CD4-positive, alpha-beta T cell treated with Interleukin-2 at 100 ng/mL for 4 hours (primary cell): Measurements from ENCODE around the gene TEX29.

Experiments used
- DNase-seq: peaks from one replicate; pipeline ENCODE4 v3.0.0-alpha.2; 2020; ENCODE audit warnings: low spot score

Gene TEX29

GRCh38 chr13:111322001-111322915, 1.8 kb downstream of the TEX29 start:
- DNase-seq: no peak

- no peak for DNase-seq
Measured at GRCh38 chr13:111322916-111323331, 2.5 kb downstream of the TEX29 start.

DNA sequence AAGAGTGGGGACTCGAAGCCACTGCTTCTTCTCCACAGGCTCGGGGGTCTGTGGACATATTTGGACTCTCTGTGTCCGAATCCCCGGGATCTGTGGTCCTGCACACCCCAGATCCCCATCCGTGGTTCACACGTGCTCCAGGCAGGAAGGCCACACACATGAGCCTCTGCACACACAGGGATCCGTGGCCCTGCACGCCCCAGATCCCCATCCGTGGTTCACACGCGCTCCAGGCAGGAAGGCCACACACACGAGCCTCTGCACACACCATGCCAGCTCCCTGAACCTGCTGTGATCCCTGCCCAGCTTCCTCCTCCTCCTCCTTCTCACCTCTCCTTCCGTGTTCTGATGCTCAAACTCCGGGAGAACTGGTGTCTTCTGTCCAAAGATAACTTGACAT, 3.1 kb downstream of the TEX29 start:
- no peak for DNase-seq

GRCh38 chr13:111323950-111324651, 3.7 kb downstream of the TEX29 start:
- no peak for DNase-seq

DNA sequence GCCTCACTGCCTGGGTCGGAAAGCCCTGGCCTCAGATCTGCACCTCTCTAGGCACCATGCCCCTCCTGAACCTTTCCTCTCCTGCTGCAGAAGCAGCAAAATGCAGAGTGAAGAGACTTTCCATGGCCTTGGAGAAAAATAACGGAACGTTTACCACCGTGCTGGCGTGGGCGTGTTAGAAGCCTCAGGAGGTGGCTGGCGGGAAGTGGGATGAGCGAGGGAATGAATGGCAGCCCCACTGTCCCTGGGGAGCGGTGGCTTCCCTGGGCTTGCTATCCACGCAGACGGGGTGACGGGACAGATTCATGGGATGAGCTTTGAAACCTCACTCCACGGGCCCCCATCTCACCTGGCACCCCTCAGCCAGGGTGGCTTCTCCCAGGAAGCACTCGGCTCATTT, 4.3 kb downstream of the TEX29 start:
- no peak for DNase-seq

DNA sequence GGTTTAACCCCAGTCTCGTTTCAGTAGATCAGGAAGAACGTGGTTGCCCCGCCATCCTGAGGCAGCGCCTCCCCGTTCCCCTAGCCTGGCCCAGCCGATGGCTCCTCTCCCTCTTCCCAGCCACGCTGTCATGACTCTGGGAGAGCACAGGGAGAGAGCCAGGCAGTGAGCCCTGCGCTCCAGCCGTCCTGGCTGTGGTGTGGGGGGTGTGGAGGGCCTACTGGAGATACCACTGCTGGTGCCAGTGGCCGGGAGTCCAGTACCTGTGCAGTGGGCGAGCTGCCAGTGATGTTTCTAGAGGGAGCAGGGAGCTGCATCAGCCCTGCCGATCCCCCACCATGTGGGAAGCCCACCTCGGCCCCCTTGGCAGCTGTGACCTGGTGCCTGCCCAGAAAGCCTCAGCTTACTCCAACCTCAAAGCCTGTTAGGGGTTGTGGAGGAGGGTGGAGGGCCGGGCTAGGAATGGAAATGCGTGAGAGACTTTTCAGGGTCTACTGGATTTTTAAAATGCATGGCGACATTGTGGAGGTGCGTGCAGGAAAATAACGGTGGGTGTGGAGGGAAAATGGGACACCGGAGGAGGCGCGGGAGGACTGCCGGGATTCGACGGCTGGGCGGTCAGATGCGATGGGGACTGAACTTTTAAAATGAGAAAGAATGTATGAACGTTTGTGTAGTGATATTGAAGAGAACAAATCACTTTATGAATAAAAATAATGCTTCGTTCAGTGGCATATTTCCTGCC, 4.9 kb downstream of the TEX29 start:
- DNase-seq: no peak

- DNase-seq: no peak
Measured at GRCh38 chr13:111325941-111326620, 5.6 kb downstream of the TEX29 start.

DNA sequence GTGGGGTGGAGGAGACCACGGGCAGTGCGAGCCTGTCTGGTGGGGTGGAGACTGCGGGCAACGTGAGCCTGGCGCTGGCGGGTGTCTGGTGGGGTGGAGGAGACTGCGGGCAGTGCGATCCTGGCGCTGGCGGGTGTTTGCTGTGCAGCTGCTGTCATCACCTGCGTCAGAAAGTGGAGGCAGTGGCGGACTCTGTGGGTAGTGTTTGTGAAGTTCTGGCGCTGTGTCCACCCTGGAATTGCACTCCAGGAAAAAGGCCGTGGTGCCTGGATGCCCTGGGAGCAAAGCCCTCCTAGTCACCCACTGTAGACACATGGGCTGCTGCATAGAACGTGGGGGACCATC, 6.2 kb downstream of the TEX29 start:
- DNase-seq: no peak

DNA sequence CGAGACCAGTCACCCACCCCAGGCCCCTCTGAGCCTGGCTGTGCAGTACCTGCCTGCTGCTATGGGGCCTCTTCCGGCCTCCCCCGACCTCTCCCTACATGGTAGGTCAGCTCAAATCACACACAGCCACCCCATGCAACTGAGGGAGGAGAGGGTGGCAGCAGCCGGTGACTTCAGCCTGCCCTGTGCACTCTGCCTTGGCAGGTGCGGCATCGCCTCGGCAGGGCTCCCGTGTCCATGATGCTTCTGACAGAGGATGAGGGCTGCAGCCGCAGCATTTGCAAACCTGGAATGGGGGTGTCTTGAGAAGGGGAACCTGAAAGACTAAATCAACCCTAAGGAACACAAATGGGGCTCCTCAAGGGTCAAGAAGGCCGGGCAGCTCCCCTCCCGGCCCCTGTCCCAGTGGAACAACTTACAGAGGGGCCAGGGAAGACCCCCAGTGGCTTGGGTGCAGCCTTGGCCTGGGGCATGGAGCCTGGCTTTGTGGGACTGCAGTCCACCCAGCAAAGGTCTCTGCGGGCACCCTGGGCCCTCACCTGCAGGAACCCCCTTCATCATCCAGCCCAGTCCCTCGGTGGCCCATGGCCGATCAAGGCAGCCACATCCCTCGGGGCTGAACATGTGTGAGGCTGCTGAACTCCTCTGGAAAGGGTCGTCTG, 6.7 kb downstream of the TEX29 start:
- DNase-seq: no peak

GRCh38 chr13:111327730-111328573, 7.5 kb downstream of the TEX29 start:
- no peak for DNase-seq

DNA sequence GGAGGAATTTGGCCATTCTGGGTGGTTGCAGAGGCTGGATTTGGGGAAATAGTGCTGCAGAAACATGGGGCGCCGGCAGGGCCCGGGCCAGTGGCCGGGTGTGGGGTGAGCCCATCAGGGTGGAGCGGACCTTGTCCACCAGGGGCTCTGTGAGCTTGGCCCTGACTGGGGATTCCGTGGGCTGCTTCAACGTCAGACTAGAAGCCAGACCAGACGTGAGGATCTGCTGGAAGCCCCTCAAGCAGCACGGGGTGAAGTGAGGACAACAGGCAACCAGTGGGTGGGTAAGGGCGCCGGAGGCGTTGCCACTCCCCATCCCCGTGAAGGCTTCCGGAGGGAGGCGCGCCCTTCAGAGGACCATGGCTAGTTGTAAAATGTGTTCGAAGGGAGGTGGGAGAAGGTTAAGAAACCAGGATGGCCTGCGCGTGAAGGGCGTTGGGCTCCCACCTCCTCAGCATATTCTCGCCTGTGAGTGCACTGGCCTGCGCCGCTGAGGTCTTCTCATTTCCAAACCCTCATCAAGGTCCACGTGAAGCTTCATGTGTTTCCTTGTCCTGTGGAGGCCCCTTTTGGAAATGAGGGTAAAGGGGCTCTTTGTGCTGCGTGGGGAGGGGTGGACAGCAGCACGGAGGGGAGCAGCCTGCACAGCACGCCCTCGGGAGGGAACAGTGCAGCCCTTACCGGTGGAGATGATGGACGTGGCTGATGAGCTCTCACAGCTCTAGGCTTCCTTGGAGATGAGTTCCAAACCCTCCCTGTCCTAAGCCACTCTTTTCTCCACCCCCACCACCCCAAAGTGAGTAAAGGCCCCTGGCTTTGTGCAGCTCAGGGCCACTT, 8.3 kb downstream of the TEX29 start:
- DNase-seq: no peak

DNA sequence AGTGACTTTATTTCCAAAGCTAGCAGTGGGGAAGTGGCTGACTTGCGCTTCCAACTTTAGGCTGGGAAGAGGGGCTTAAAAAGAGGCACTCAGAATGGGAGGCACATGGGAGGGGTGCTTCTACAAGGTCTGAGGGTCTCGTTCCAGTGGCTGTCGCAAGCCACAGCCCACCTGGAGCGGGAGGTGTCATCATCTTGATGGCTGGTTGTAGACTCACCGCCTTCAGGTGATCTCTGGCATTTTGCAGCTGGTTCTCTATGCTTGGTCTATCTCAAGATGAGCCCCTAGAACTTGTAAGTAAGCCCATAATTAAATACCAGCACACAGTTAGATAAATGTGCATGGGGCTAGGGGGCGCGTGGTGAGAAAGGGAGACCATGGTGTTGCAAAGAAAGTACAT, 9.2 kb downstream of the TEX29 start:
- no peak for DNase-seq

DNA sequence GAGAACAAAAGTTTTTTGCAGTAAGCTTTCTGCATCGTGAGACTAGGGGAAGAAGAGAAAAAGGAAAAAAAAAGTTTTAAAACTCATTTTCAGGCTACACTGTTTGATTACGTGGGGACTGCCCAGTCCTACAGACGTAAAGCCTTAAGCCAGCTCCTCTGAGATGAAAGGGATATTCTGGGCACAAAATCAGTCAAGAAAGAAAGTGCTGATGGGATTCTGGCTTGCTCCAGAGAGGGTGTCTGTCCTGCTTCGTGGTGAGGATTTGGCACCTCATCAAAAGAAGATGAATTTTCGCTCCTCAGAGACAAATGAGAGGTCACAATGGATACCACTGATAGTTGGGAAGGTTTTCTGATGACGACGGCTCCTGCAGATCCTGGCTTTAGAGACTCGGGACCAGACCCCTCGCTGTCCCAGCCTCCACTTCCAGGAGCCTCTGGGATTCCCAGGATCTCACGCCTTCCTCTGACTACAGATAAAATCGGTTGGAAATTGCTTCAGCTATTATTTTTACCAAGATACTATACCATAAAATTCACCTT, 9.7 kb downstream of the TEX29 start:
- DNase-seq: no peak

- no peak for DNase-seq
Measured at GRCh38 chr13:111335298-111335697, 14.9 kb downstream of the TEX29 start.

DNA sequence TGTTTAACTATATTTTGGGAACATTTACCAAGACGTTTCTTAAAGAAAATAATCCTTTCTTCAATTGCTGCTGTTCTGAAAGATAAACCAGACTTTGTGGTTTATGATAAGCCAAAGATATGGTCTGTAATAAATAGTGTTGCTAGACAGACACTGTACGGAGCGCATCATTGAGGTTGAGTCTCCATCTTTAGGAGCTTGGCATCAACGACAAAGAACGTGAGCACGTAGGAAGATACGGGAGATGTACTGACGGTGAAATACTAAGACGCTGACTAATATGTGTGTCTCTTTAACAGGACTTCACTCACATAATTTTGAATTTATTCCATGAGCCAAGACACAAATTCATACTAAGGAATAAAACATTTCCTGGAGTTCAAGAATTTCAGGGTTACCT, 16.2 kb downstream of the TEX29 start:
- no peak for DNase-seq

GRCh38 chr13:111337206-111337605, 16.8 kb downstream of the TEX29 start:
- DNase-seq: no peak

DNA sequence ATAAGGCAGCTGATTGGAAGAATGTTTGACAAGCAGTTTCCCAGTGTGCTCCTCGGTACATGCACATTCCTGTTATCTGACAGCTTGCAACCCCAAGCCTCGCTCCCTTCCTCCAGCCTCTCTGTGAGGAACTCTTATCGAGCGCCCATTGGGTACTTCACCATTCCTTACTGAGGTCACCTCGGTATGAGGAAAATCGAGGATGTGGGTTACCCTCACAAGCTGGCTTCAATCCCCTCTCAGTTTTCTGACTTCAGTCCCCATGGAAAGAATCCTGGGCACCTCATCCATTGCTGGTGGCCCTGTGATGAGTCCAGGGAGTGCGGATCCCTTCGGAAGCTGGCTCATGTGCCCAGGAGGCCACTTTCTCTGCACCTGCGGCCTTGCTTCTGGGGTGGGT, 17.3 kb downstream of the TEX29 start:
- DNase-seq: no peak

DNA sequence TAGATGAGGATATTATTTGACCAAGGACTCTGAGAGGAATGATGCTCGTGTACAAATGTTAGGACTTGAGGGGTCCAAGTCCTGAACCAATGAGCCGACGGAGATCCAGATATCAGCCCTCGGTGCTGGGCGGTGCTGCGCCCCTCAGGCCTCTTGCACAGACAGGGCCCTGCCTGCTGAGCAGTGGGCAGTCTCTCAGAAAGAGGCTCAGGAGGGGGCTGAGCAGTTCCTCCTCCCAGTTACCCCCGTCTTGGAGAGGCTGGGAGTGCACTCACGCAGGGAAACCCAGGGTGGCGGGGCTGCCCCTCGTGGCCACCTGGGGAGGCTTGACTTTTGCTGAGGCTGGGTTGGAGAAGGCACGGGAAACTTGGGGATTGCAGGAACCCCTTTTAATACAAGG, 18.4 kb downstream of the TEX29 start:
- no peak for DNase-seq

- no peak for DNase-seq
Measured at GRCh38 chr13:111339366-111340143, 19.1 kb downstream of the TEX29 start.
